Measurements from ENCODE around the gene SEMA5B.

SEMA5B gene

DNA sequence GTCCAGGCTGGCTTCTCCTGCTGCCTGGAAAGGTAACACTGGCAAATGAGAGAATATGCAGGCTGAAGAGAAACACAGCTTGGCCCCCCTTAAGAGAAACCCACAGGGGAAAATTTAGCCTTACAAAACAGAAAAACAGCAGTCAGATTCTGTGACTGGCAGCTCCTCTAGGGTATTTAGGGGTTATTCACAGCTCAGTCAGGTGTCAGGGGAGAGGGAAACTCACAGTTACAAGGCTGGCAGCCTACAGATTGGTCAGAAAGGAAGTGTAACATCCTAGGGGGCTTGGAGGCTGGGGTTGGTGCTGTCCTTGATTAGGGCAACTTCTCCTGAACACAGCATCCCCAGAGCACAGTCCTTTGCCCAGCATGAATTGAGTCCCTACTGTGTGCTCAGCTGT lies 81.4 kb downstream of the SEMA5B start:
- no peak for DNase-seq (ENCODE audit: low read depth in 2 of 2)

GRCh38 chr3:122945230-122945629 lies 82.3 kb downstream of the SEMA5B start:
- DNase-seq (ENCODE audit: low read depth in 2 of 2): no peak

DNA sequence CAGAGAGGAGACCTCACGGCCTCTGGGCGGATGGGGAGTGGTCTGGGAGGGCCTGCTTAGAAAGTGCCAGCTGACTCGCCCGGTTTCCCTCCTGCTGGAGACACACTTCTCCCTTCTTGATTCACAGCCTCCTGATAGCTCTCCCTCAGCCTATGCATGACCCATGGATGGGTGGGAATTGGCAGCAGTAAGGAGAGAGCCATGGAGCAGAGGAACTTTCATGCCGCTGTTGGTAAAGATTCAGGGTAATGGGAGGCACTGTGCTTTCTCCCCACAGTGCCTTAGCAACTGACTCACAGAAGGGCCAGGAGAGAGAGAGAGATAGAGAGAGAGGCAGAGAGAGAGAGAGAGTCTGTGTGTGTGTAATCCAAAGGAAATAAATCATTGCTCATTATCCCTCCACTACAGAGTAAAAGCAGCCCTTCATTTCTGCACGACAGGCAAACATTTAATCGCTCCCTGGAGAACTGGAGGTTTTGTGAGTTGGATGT lies 82.8 kb downstream of the SEMA5B start:
- DNase-seq (ENCODE audit: low read depth in 2 of 2): no peak

- DNase-seq (ENCODE audit: low read depth in 2 of 2): no peak
These were observed 83.8 kb downstream of the SEMA5B start for GRCh38 chr3:122943828-122944190.

DNA sequence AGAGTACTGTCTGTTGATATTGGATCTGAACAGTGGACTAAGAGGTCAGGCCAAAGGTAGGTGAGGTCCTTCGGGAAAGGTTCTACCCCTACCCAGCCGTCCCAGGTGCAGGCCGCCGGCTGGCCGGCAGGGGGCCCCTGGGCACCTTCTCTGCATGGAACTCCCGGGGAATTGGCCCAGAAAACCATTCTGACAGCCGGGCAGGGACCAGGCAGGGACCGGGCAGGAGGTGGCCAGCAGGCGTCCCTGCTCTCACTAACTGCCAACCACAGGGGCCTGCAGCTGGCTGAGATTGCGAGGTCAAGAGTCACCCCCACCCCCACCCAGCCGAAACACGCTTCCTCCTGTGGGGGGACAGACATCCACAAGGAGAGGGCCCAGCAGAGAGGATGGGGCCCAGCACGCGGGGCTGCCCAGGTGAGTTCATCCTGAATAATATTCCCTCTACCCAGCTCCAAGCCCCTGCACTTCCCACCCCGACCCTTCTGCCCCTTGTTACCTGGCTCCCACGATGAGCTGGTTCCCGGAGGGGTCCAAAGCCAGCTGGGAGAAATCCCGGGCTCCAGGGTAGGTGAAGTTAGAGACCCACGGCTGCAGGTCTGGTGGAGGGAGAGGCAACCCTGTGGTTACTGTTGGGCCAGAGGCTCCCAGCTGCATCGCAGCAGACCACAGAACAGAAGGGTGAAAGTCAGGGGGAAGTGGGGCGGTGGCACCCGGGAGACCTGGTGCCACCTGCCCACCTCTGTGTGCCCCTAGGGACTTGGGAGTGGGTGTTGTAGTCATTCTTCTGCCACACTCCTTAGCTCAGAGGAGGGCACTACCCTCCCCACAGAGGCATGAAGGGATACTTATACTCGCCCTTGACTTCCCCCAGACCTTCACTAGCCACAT lies 84.4 kb downstream of the SEMA5B start:
- peak; percentile 11 to 39 for DNase-seq (ENCODE audit: low read depth in 2 of 2)

DNA sequence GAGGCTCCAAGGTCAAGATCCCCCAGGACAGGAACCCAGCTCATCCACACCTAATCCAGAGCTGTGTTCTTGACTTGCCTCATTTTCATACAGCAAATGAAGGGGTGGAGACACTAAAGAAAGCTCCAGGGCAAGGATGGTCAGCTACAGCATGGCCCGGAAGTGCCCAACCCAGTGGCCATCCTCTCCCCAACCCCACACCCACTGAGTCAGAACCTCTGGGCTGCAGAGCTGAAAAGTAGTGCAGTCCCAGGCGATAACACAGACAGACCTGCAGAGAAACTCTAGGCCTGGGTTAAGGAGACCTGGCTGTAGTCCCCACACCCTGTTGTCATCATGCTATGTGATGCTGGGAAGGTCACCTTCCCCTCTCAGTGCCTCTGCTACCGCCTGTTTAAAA lies 85.3 kb downstream of the SEMA5B start:
- no peak for DNase-seq (ENCODE audit: low read depth in 2 of 2)

GRCh38 chr3:122941228-122942206 lies 86.0 kb downstream of the SEMA5B start:
- no peak for DNase-seq (ENCODE audit: low read depth in 2 of 2)

- DNase-seq (ENCODE audit: low read depth in 2 of 2): no peak
These were observed 86.9 kb downstream of the SEMA5B start for GRCh38 chr3:122940628-122941086.

DNA sequence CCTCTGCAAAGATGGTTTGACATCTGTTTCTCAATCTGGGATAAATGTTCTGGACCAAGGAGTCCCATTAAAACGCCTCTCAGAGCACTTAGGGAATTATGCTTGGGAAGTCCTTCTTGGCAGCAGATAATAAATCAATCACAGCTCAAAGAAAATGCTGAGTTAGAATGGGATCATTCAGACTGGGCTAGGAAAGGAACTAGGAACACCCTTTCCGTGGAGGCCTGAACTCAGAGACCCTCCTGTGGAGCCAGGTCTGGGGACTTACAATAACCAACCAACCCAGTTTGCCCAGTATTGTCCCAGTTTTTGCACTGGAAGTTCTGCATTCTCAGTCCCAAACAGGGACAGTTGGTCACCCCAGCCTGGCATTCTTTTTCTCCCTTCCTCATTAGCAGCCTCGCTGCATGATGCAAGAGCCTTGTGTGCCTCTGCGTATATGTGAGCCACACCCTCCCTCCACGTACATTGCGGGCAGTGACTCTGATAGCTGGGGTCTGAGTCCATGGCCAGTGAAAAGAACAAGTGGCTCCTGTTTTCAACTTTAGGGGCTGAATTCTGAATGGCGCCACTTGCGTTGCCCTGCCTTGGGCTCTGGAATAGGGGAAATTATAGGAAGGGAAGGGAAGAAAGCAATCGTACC lies 88.7 kb downstream of the SEMA5B start:
- DNase-seq (ENCODE audit: low read depth in 2 of 2): no peak

DNA sequence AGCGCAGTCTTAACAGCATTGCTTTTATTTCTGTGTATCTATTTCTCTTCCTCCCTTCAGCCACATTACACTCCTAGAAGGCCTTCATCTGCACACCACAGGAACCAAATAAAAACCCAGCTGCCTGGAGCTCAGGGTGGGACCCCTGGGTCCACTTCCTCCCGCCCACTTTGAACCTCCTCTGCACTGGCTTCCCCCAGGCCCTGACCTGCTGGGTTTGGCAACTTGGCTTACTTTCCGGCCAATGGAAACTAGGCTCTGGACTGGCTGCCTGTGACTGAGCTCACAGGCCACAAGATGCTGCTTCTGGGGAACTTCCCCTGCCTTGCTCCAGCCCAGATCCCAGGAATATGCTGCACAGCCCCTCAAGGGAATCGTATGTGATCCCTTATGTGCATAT lies 89.8 kb downstream of the SEMA5B start:
- no peak for DNase-seq (ENCODE audit: low read depth in 2 of 2)

GRCh38 chr3:122936986-122937385 lies 90.6 kb downstream of the SEMA5B start:
- DNase-seq (ENCODE audit: low read depth in 2 of 2): no peak

- DNase-seq (ENCODE audit: low read depth in 2 of 2): no peak
These were observed 91.2 kb downstream of the SEMA5B start for GRCh38 chr3:122936335-122936734.

GRCh38 chr3:122934251-122934650 lies 93.3 kb downstream of the SEMA5B start:
- no peak for DNase-seq (ENCODE audit: low read depth in 2 of 2)

DNA sequence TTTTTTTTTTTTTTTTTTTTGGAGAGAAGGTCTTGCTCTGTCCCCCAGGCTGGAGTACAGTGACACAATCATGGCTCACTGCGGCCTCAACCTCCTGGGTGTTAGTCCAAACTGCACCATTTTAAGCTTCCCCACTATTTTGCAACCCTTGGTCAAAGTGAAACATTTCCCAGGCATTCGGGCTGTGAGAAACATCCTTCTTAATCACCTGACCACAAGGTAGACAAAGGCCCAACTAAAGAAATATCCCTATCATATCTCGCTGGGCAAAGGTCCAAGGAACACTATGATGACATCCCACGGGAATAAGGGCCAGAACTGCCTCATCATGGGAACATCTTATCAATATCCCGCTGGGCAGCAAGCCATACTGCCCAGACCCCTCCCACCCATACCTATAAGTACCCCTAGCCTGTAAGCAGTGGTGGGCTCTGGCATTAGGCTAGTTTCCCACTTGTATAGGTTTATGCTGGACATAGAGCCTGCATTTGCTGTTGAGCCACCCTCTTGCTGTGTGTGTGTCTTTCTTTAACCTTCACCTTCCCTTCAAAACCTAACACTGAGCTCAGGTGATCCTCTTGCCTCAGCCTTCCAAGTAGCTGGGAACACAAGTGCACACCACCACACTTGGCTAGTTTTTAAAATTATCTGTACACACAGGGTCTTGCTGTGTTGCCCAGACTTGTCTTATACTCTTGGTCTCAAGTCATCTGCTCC lies 95.2 kb downstream of the SEMA5B start:
- no peak for DNase-seq (ENCODE audit: low read depth in 2 of 2)

GRCh38 chr3:122931636-122932035 lies 95.9 kb downstream of the SEMA5B start:
- no peak for DNase-seq (ENCODE audit: low read depth in 2 of 2)

DNA sequence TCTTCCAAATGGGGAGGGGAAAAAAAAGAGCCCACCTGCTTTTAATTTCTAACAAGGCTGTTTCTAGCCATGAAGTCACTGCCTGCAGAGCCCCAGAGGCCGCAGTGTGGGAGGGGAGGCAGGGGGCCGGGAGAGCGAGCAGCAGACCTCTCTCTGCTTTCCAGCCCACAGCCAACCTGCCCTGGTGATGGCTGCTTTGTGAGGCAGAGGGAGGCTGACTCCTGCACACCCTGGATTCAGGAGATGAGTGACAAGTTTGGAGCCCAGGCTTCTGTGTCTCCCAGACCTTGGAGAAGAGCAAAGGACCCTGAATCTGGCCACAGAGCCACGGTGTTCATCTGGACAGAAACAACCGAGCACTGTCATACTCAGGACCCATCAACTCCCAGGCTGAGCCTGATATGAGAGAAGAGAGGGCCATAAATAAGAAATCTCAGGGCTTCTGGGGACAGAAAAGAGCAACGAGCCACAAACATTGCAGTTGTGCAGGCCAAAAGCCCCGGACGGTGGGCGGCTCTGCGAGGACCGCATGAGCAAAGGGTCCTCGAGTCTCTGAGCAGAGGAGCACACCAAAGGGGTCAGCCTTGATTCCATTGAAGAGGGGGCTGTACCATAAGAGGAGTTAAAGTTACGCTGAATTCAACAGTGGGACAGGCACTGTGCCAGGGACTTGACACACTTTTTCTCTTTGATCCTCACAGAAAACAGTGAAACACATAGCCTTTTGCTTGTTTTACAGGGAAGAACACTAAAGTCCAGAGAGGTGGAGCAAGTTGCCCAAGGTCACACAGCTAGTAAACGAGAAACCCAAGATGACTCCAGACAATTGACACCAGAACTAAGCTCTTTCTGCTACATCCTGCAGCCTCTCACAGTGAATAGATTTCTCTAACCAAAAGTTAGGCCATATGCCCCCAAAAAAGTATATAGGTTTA lies 97.2 kb downstream of the SEMA5B start:
- DNase-seq (ENCODE audit: low read depth in 2 of 2): no peak

GRCh38 chr3:122929188-122930062 lies 98.1 kb downstream of the SEMA5B start:
- no peak for DNase-seq (ENCODE audit: low read depth in 2 of 2)

DNA sequence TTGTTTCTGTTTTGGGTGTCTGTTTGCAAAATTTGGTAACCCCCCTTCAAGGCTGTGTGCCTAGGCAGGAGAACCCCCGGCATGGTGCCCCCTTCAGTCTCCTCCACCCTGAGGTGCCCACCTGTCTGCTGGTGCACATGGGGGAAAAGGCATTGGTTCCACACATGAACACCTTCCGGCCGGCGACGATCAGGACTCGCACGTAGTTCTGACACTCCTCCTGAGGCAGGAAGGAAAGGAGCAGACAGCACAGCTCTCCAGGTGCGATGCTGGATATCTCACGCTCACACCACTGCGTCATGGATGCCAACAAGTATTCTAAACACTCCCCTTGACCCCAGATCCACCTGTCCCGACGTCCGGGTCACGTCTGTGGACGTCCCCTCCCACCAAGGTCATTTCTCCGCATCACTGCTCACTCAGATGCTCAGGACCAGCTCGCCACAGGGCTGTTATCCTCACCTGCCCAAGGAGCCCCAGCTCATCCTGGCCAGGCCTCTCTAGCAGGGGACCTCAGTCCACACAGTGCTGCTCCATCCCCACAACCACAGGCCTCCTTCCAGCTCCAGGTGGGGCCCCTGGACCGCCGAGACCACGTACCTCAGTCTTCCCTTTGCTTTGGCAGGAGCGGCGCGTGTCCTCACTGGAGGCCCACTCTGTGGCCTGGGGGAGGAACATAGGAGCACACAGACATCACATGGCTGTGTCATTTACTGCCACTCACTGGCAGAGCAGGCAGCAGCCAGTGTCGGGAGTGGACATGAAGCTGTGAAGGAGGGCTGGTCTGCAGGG lies 99.0 kb downstream of the SEMA5B start:
- DNase-seq (ENCODE audit: low read depth in 2 of 2): no peak
